Stimulated activated CD8-positive, alpha-beta memory T cell treated with anti-CD3 and anti-CD28 coated beads, Interleukin-4, amount 100 ng/mL, for 48 hours (primary cell): Measurements from ENCODE around the gene EBF4.

ENCODE experiments used
- DNase-seq: peaks from one replicate; pipeline ENCODE4 v3.0.0-alpha.2; 2020

The EBF4 gene

DNA sequence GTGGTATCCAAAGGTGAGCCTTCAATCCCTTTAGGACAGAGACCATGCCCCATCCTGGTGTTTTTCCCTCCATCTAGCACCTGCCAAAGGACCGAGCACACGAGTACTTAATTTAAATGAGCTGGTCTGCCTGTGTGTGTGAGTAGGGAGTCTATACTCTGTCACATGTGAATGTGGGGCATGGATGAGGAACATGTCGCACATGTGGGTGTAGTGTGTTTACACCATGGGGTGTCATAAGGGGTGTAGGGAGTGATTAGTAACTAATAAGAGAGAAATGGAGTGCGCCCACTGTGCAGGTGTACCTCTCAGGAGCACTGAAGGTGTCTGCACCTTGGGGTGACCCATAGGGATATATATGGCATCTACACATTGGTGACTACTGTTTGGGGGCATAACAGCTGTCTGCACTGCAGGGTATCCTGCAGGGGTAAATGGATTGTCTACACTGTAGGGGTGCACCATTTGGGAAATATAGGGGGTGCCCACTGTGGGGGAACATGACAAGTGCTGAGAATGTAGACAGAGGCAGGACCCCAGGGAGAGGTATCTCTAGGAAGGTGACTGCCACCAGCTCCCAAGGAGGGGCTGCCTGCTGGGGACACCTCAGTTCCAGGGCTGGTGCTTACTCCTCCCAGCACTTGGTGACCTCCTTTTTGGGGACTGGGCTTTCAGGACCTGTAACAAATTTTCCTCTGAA is 53.5 kb downstream of the EBF4 start:
- DNase-seq: peak; percentile 19

- DNase-seq: peak; percentile 14
Measured at GRCh38 chr20:2746636-2747265, 54.2 kb downstream of the EBF4 start.

- peak; percentile 16 for DNase-seq
Measured at GRCh38 chr20:2747676-2748235, 55.2 kb downstream of the EBF4 start.

DNA sequence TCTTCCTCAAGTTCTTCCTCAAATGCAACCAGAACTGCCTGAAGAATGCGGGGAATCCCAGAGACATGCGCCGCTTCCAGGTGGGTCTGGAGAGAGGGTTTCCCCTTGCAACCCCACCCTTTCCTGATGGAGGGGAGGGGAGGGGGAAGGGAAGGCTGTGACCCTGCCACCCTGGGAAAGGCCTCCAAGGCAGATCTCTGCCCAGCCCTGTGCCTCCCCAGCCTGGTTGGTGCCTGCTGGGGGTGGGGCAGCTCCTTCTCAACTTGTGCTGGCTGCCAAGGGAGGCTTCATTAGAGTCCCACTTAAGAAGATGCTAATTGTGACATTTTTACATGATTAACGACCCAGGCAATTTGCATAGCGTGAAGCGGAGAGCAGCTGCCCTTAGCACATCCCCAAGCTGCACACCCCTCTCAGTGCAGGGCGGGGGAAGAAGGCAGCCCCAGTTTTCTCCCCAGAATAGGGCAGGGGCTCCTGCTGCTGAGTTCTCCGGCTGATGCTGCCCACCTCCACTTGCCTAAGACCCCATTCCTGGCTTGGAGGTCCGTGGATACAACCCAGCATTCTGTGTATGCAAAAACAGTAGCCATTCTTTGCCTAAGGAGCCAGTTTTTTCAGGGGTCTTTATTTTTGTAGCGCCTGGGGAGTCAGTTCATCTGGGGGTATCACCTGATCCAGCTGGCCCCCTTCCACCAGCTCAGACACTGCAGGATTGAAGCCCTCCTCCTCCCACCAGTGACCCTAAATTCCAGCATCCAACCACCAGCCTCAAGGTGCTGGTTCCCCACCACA is 56.2 kb downstream of the EBF4 start:
- peak; percentile 21 for DNase-seq

DNA sequence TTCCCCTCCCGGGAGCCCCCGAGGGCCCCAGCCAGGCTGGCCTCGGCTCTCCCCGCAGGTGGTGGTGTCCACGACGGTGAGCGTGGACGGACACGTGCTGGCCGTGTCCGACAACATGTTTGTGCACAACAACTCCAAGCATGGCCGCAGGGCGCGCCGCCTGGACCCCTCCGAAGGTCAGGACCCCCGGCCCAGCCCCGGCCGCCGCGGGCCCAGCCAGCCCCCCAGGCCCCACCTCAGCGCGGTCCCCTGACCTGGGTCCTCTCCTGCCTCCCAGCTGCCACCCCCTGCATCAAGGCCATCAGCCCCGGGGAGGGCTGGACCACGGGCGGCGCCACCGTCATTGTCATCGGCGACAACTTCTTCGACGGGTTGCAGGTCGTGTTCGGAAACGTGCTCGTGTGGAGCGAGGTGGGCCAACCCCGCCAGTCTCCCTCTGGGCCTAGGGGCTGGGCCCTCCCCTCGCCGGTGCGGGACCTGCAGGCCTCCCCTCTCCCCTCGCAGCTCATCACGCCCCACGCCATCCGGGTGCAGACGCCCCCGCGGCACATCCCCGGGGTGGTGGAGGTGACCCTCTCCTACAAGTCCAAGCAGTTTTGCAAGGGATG is 56.9 kb downstream of the EBF4 start:
- no peak for DNase-seq

DNA sequence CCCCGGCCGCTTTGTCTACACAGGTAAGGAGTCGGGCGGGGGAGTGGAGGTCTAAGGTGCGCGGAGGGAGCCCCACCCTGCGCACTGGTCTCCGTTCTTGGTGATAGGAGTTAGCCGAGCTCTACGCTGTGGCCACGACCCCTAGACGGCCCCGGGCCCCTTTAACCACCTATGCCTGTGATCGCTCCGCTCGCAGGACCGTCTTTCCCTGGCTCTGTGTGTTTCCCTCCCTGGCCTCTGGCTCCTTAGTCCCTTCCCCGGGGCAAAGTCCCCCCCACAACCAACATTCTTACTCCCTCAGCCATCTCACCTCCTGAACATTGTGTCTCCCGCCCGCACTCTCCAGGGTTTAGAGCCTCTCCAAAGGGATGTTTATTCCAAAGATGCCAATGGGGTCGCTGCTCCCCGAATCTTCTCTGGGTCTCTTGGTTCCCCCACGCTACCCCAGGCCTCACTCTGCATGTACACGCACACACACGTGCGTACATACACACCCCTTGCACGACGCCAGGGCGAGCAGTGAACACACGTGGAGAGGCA is 57.4 kb downstream of the EBF4 start:
- no peak for DNase-seq

DNA sequence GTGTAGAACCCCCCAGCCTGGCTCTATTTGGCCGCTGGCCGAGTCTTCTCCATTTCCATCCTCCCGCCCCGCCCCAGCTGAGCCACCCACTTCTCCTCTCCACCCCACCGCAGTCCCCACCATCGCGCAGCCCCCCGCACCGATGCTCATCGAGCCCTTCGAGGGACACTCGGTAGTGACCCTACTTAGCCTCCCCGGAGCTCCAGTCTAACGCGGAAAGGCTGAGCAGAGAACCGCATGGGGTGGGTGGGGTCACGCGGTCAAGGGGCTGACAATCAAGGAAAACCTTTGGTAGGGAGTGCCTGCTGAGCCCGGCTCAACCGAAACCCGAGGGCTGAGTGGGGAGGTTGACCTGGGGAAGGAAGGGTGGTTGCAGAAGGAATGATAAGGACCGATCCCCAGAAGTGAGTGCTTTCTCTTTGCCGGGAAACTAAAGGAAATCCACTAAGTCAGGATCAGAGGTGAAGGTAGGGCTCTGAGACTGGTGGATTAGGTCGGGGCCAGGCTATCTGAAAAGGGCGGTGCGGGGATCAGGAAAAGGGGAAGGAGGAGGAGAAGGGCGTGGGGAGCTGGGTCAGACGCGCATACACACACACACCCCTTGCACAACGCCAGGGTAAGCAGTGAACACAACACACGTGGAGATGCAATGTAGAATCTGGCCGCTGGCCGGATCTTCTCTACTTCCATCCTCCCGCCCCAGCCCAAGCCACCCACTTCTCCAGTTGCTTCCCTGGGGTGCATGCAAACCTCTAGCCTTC is 58.1 kb downstream of the EBF4 start:
- peak; percentile 40 for DNase-seq

- DNase-seq: no peak
Measured at GRCh38 chr20:2751347-2751877, 58.8 kb downstream of the EBF4 start.

DNA sequence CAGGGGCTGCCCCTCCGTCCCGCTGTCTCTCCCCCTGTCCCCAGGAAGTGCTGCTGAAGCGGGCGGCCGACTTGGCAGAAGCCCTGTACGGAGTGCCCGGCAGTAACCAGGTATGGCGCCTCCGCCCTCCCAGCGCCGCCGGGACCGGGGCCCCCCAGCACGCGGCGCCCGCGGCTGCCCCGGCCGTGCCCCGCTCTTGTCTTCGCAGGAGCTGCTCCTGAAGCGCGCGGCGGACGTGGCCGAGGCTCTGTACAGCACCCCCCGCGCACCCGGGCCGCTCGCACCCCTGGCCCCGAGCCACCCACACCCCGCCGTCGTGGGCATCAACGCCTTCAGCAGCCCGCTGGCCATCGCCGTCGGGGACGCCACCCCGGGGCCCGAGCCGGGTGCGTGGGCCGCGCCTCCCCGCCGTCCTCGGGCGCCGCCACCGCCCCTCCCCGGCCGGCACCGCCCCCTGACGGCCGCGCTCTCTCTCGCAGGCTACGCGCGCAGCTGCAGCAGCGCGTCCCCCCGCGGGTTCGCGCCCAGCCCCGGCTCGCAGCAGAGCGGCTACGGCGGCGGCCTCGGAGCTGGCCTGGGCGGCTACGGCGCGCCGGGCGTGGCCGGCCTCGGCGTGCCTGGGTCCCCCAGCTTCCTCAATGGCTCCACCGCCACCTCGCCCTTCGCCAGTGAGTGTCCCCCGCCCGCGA is 59.4 kb downstream of the EBF4 start:
- peak; percentile 63 for DNase-seq

GRCh38 chr20:2752567-2753460 is 60.2 kb downstream of the EBF4 start:
- DNase-seq: peak; percentile 66

GRCh38 chr20:2753461-2754040 is 61.0 kb downstream of the EBF4 start:
- no peak for DNase-seq

DNA sequence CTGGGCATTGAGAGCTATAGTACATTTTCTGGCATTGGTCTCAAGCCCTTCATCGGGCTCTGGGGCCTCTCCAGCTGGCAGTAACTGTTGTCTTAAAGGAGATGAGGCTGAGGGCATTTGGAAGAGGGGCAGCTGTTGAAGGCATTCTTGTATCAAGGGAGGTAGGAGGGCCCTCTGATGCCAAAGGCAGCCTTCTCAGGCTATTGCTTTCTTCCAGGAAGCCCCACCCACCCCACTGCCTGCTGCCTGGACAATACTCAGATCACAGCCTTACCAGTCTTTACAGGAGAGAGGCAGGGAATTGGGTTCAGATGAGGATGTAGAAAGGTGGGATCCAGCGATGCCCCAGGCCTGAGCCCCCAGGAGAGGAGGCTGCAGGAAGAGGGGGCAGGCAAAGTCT is 61.8 kb downstream of the EBF4 start:
- DNase-seq: no peak

- no peak for DNase-seq
Measured at GRCh38 chr20:2755451-2756055, 63.0 kb downstream of the EBF4 start.

GRCh38 chr20:2756056-2756611 is 63.6 kb downstream of the EBF4 start:
- no peak for DNase-seq

- DNase-seq: peak; percentile 9
Measured at GRCh38 chr20:2757001-2757400, 64.4 kb downstream of the EBF4 start.

GRCh38 chr20:2757969-2758368 is 65.4 kb downstream of the EBF4 start:
- DNase-seq: no peak

GRCh38 chr20:2759143-2759542 is 66.6 kb downstream of the EBF4 start:
- DNase-seq: no peak

GRCh38 chr20:2759603-2760296 is 67.2 kb downstream of the EBF4 start:
- DNase-seq: no peak
